22Rv1 (cell line): ENCODE results near the gene HDHD2.

Experiments used
- H3K27ac ChIP-seq: fragments of 450-650 bp; 2 replicates; pipeline ENCODE4 v1.5.1; 2017
- ZFX ChIP-seq: fragments of 450-650 bp; IDR thresholded peaks from 2 replicates; pipeline ENCODE4 v1.6.1; 2017; ENCODE audit warnings: antibody characterized with exemption, borderline replicate concordance
- TF ChIP-seq, protein P1 (sequence below): fragments of 450-650 bp; IDR thresholded peaks from 2 replicates; pipeline ENCODE4 v1.5.1; 2017; ENCODE audit warnings: mild to moderate bottlenecking

Gene HDHD2

GRCh38 chr18:47081578-47081977, 68.7 kb downstream of the HDHD2 start:
- TF ChIP-seq, protein P1, sequence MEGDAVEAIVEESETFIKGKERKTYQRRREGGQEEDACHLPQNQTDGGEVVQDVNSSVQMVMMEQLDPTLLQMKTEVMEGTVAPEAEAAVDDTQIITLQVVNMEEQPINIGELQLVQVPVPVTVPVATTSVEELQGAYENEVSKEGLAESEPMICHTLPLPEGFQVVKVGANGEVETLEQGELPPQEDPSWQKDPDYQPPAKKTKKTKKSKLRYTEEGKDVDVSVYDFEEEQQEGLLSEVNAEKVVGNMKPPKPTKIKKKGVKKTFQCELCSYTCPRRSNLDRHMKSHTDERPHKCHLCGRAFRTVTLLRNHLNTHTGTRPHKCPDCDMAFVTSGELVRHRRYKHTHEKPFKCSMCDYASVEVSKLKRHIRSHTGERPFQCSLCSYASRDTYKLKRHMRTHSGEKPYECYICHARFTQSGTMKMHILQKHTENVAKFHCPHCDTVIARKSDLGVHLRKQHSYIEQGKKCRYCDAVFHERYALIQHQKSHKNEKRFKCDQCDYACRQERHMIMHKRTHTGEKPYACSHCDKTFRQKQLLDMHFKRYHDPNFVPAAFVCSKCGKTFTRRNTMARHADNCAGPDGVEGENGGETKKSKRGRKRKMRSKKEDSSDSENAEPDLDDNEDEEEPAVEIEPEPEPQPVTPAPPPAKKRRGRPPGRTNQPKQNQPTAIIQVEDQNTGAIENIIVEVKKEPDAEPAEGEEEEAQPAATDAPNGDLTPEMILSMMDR, result no peak
- TF ChIP-seq ZFX, result no peak
- no peak overlapping the region for H3K27ac ChIP-seq

GRCh38 chr18:47080872-47081271, 69.4 kb downstream of the HDHD2 start:
- H3K27ac ChIP-seq, result no peak overlapping the region
- TF ChIP-seq, protein P1, result no peak
- TF ChIP-seq ZFX, result no peak

DNA sequence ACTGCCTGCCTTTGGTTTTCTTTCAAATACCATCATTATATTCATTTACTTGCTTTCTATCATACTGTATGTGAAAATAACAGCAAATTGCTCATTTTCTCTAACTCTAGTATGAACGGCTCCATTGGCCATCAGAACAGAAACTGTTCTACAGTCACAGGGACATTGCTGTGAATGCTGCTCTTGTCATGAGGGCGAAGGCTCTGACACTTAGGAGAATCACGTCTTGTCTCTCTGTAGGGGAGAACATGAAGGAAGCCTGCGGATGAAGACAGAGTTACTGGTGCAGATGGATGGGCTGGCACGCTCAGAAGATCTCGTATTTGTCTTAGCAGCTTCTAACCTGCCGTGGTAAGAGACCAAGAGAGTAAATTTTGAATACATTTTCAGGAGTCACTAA, 73.2 kb downstream of the HDHD2 start:
- H3K27ac ChIP-seq, result no peak overlapping the region
- TF ChIP-seq, protein P1, result no peak
- TF ChIP-seq ZFX, result no peak

DNA sequence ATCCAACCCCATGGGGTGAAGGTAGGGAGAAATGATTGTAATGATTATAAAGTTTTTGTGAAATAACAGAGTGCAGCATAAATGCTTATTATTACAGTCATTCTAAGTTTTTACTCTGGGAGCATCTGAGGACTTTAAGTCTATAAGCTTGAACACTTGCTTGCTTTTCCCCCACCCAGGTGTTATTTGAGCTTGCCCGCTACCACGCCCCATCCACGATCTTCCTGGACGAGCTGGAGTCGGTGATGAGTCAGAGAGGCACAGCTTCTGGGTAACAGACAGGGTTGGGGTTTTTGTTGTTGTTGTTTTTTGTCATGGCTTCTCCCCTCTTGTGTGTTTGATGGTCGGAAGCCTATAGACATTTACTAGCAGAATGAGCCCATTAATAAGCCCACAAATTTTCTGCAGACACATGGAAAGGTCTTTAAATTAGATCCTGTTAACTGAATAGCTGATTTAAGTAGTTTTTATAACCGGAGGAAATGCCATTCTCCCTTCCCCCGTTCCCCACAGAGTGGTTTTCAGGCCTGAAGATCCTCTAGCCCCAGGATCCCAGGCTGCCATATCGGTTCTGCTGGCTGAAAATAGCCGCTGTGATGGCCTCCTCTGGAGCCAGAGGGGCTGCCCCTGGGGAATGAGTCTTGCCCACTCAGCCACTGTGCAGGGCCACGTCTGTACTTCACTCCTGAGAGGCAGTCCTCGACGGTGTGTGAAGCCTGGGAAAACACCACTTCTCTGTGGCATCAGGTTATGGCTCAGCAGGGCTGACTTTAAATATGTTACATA, 75.0 kb downstream of the HDHD2 start:
- TF ChIP-seq ZFX, result no peak
- TF ChIP-seq, protein P1, result no peak
- H3K27ac ChIP-seq, result no peak overlapping the region

GRCh38 chr18:47067648-47068047, 82.7 kb downstream of the HDHD2 start:
- no peak overlapping the region for H3K27ac ChIP-seq

GRCh38 chr18:47063096-47063495, 87.2 kb downstream of the HDHD2 start:
- H3K27ac ChIP-seq, result no peak overlapping the region
- TF ChIP-seq, protein P1, result no peak
- no peak for TF ChIP-seq ZFX

More at GRCh38 chr18:47067648-47068047, 82.7 kb downstream of the HDHD2 start:
- TF ChIP-seq, protein P1, result no peak
- no peak for TF ChIP-seq ZFX

- H3K27ac ChIP-seq, result no peak overlapping the region
- TF ChIP-seq, protein P1, result no peak
- TF ChIP-seq ZFX, result no peak
Observed at GRCh38 chr18:47062471-47062870, 87.8 kb downstream of the HDHD2 start.
